SK-N-SH (cell line): ENCODE results near the gene TCEAL2. TPM values are rescaled to one million over a fixed set of nuclear protein-coding genes. Genes with fewer than 3 reads are reported as not detected.

Experiments used
- CTCF ChIA-PET: fragments of 300-600, 350-600 bp; formaldehyde crosslinking; extraction: SDS; loops from one replicate; lab custom pipeline; 2021; lab: Yijun Ruan, JAX
- POLR2A ChIA-PET: fragments of 350-600 bp; sonication (Branson Sonifier 250); formaldehyde crosslinking; extraction: SDS; loops from one replicate; lab custom pipeline; 2020; ENCODE audit warnings: antibody characterized with exemption, inconsistent platforms; lab: Yijun Ruan, JAX
- DNase-seq: peaks from one replicate; pipeline ENCODE4 v3.0.0; 2012
- H2AFZ ChIP-seq: fragments of 200-600 bp; sonication (generic); 2 replicates; pipeline ENCODE4 v1.8.1; 2016; ENCODE audit warnings: antibody characterized with exemption, mild to moderate bottlenecking, low read depth
- H3F3A ChIP-seq: fragments of 200-600 bp; sonication (generic); replicated peaks from 2 replicates; pipeline ENCODE3; 2016; ENCODE audit warnings: antibody characterized with exemption, mild to moderate bottlenecking; ENCODE audit not compliant: insufficient read depth
- H3K27ac ChIP-seq, 2 experiments: fragments of 200-500 bp in 1 of 2; fragments of 200-600 bp in 1 of 2; sonication (Bioruptor generic) in 1 of 2; sonication (generic), shearing (Covaris generic) in 1 of 2; 2 replicates each; pipeline versions ENCODE4 v1.5.1 to v1.6.1; 2014 to 2016; ENCODE audit warnings: low read depth in 2 of 2, inconsistent platforms in 1 of 2, low read length in 1 of 2, mild to moderate bottlenecking in 1 of 2, mixed read lengths in 1 of 2
- H3K27me3 ChIP-seq: fragments of 200-600 bp; sonication (generic), shearing (Covaris generic); 2 replicates; pipeline ENCODE4 v1.6.1; 2016; ENCODE audit warnings: mixed run types; ENCODE audit not compliant: insufficient read depth
- H3K36me3 ChIP-seq, 2 experiments: fragments of 200-500 bp in 1 of 2; fragments of 200-600 bp in 1 of 2; sonication (Bioruptor generic) in 1 of 2; sonication (generic) in 1 of 2; replicated peaks in 1 of 2; 2 replicates each; pipeline versions ENCODE3 to v1.5.1; 2014 to 2016; ENCODE audit warnings: low read length in 1 of 2, mild to moderate bottlenecking in 1 of 2; ENCODE audit not compliant: insufficient read depth in 2 of 2, control insufficient read depth in 1 of 2
- H3K4me1 ChIP-seq, 2 experiments: fragments of 200-500 bp in 1 of 2; fragments of 200-600 bp in 1 of 2; sonication (Bioruptor generic) in 1 of 2; sonication (generic), shearing (Covaris generic) in 1 of 2; 2 replicates each; pipeline versions ENCODE4 v1.5.1 to v1.6.1; 2014 to 2016; ENCODE audit warnings: low read depth in 1 of 2, low read length in 1 of 2, mixed run types in 1 of 2; ENCODE audit not compliant: insufficient read depth in 2 of 2, control insufficient read depth in 1 of 2
- H3K4me2 ChIP-seq: fragments of 200-600 bp; sonication (generic), shearing (Covaris generic); 2 replicates; pipeline ENCODE4 v1.6.1; 2017; ENCODE audit warnings: mixed run types
- H3K4me3 ChIP-seq, 2 experiments: fragments of 200-500 bp in 1 of 2; fragments of 200-600 bp in 1 of 2; sonication (Bioruptor generic) in 1 of 2; sonication (generic), shearing (Covaris generic) in 1 of 2; 2 replicates each; pipeline versions ENCODE4 v1.5.1 to v1.8.1; 2014 to 2016; ENCODE audit warnings: low read depth in 2 of 2, inconsistent platforms in 1 of 2, low read length in 1 of 2, mild to moderate bottlenecking in 1 of 2, mixed read lengths in 1 of 2, moderate library complexity in 1 of 2
- H3K79me2 ChIP-seq: fragments of 200-600 bp; sonication (generic); 2 replicates; pipeline ENCODE4 v1.8.1; 2017; ENCODE audit warnings: mild to moderate bottlenecking; ENCODE audit not compliant: insufficient read depth
- H3K9ac ChIP-seq: fragments of 200-600 bp; sonication (generic); 2 replicates; pipeline ENCODE4 v1.6.1; 2017; ENCODE audit warnings: mixed run types
- H3K9me2 ChIP-seq: fragments of 200-600 bp; sonication (generic); 2 replicates; pipeline ENCODE4 v1.6.1; 2017; ENCODE audit warnings: mixed run types
- H3K9me3 ChIP-seq: fragments of 200-600 bp; sonication (generic); 2 replicates; pipeline ENCODE4 v1.6.1; 2017; ENCODE audit warnings: mixed run types, mild to moderate bottlenecking, moderate library complexity
- H4K20me1 ChIP-seq: fragments of 200-600 bp; sonication (generic); 2 replicates; pipeline ENCODE4 v1.6.1; 2017; ENCODE audit warnings: mild to moderate bottlenecking, mixed run types; ENCODE audit not compliant: insufficient read depth
- CHD2 ChIP-seq: fragments of 150-350 bp; IDR thresholded peaks from 2 replicates; pipeline ENCODE4 v1.6.1; 2018; ENCODE audit warnings: low read length; ENCODE audit not compliant: partially characterized antibody
- CTCF ChIP-seq: fragments of 200-600 bp; sonication (generic); IDR thresholded peaks from 2 replicates; pipeline ENCODE4 v1.6.1; 2017; ENCODE audit warnings: antibody characterized with exemption, mild to moderate bottlenecking, moderate library complexity
- EZH2phosphoT487 ChIP-seq: fragments of 200-600 bp; sonication (generic); IDR thresholded peaks from 2 replicates; pipeline ENCODE4 v1.6.1; 2017; ENCODE audit warnings: low read depth, mixed run types, mild to moderate bottlenecking, antibody characterized with exemption, moderate library complexity, borderline replicate concordance
- MAX ChIP-seq: IDR thresholded peaks from 2 replicates; pipeline ENCODE4 v1.4.0; 2012; ENCODE audit warnings: low read depth
- PBX3 ChIP-seq: IDR thresholded peaks from 2 replicates; pipeline ENCODE4; 2012
- RCOR1 ChIP-seq: fragments of 150-350 bp; IDR thresholded peaks from 2 replicates; pipeline ENCODE4 v1.6.1; 2017; ENCODE audit warnings: antibody characterized with exemption, low read length
- REST ChIP-seq: IDR thresholded peaks from 2 replicates; pipeline ENCODE4 v1.6.1; 2012; ENCODE audit warnings: mild to moderate bottlenecking, low read depth, low read length, moderate library complexity
- RFX5 ChIP-seq: IDR thresholded peaks from 2 replicates; pipeline ENCODE4 v1.6.1; 2012; ENCODE audit warnings: mild to moderate bottlenecking, improper control_type of control experiment, low read length
- RXRA ChIP-seq: IDR thresholded peaks from 2 replicates; pipeline ENCODE4 v1.4.0; 2012; ENCODE audit warnings: low read depth, mild to moderate bottlenecking, borderline replicate concordance
- SIN3A ChIP-seq: IDR thresholded peaks from 2 replicates; pipeline ENCODE4 v1.6.1; 2012; ENCODE audit warnings: low read depth, mild to moderate bottlenecking, low read length, moderate library complexity, borderline replicate concordance
- SMC3 ChIP-seq: IDR thresholded peaks from 2 replicates; pipeline ENCODE4 v1.6.1; 2012; ENCODE audit warnings: low read depth, low read length, improper control_type of control experiment
- USF2 ChIP-seq: fragments of 150-350 bp; IDR thresholded peaks from 2 replicates; pipeline ENCODE4 v1.6.1; 2017; ENCODE audit warnings: antibody characterized with exemption, low read length, low read depth, borderline replicate concordance
- ZBTB33 ChIP-seq: IDR thresholded peaks from 2 replicates; pipeline ENCODE4 v1.4.0; 2012; ENCODE audit warnings: low read depth, borderline replicate concordance
- WGBS: methylation state at CpG from one replicate; pipeline ENCODE4 v1.1.6; 2017; ENCODE audit warnings: low lambda C conversion rate; 5-methylcytosine and 5-hydroxymethylcytosine counted together
- polyA plus RNA-seq, 3 experiments: library from polyadenylated mRNA; depleted of rRNA; stranded (reverse); fragments of >200 nt; gene quantifications; 2 replicates each; pipeline ENCODE4 v1.2.3, GENCODE V29; 2012

TCEAL2 gene
- polyA plus RNA-seq, 1 of the 3 experiments (the other 2 are of a cell fraction) = 0.12 TPM

- no peaks in the 10 kb centered on the region for H4K20me1 ChIP-seq
- H3K9me2 ChIP-seq = no peaks in the 10 kb centered on the region
- ChIA-PET POLR2A (no interaction called here), CTCF (no interaction called here)
- H3K27me3 ChIP-seq = peaks cover 15% of the 10 kb centered on the region; the same call in 1 of the 2 replicates
- H3K4me1 ChIP-seq = no peaks in the 10 kb centered on the region; a peak in 1 of 4 replicates
- H2AFZ ChIP-seq = no peak overlapping the region
- no peak overlapping the region for H3K27ac ChIP-seq
- H3K4me2 ChIP-seq = no peak overlapping the region; the same call in 1 of the 2 replicates
- DNase-seq = no peak
- TF ChIP-seq ZBTB33 = no peak
- no peak for TF ChIP-seq EZH2phosphoT487
- no peak for TF ChIP-seq SIN3A
- TF ChIP-seq REST = no peak
- no peak for TF ChIP-seq USF2
- TF ChIP-seq MAX = no peak
- no peaks in the 10 kb centered on the region for H3K9me3 ChIP-seq
- WGBS = 33% methylated on average over 8 of the region's 8 CpGs
- H3K79me2 ChIP-seq = no peaks in the 10 kb centered on the region
- H3K36me3 ChIP-seq = no peaks in the 10 kb centered on the region
- H3K4me3 ChIP-seq = no peak overlapping the region
- H3K9ac ChIP-seq = no peak overlapping the region
- H3F3A ChIP-seq = no peaks in the 10 kb centered on the region
Observed at GRCh38 chrX:102126863-102127262, 1.4 kb downstream of the TCEAL2 start.

GRCh38 chrX:102129473-102129872, 4.0 kb downstream of the TCEAL2 start:
- no peaks in the 10 kb centered on the region for H3F3A ChIP-seq
- H3K4me3 ChIP-seq = no peak overlapping the region
- no peaks in the 10 kb centered on the region; a peak in 1 of 4 replicates for H3K4me1 ChIP-seq
- DNase-seq = peak; percentile 41
- no peaks in the 10 kb centered on the region for H3K36me3 ChIP-seq
- no peaks in the 10 kb centered on the region for H3K9me3 ChIP-seq
- H3K9ac ChIP-seq = no peak overlapping the region
- 0% methylated on average over 1 of the region's 1 CpG for WGBS
- no peaks in the 10 kb centered on the region for H3K79me2 ChIP-seq
- CTCF ChIA-PET = interaction anchor here (1.2 to 2.0 kb wide), 4 partner anchors 10 to 61 kb away, joined by 4 to 5 read pairs (median 5); no protein-coding TSS in a partner anchor
- no peak overlapping the region for H3K27ac ChIP-seq
- peaks cover 15% of the 10 kb centered on the region; the same call in 1 of the 2 replicates for H3K27me3 ChIP-seq
- H2AFZ ChIP-seq = no peak overlapping the region
- H3K9me2 ChIP-seq = no peaks in the 10 kb centered on the region
- H3K4me2 ChIP-seq = no peak overlapping the region
- H4K20me1 ChIP-seq = no peaks in the 10 kb centered on the region
- POLR2A ChIA-PET = no interaction called here
- no peak for TF ChIP-seq RFX5
- TF ChIP-seq CHD2 = no peak
- no peak for TF ChIP-seq ZBTB33
- no peak for TF ChIP-seq RXRA
- 0 out of 2 replicates have a peak, but pooled peaks have one; percentile 17 for TF ChIP-seq SMC3
- TF ChIP-seq PBX3 = no peak
- TF ChIP-seq CTCF = peak; percentile 67
- TF ChIP-seq RCOR1 = no peak
